ENCODE measurements around the gene ERO1A.
A peak's percentile ranks its signal among the peaks of the same experiment; 100 is the strongest.

The ERO1A gene

GRCh38 chr14:52694761-52695480, 437 bp downstream of the ERO1A start:
- DNase-seq: peak; percentile 14

DNA sequence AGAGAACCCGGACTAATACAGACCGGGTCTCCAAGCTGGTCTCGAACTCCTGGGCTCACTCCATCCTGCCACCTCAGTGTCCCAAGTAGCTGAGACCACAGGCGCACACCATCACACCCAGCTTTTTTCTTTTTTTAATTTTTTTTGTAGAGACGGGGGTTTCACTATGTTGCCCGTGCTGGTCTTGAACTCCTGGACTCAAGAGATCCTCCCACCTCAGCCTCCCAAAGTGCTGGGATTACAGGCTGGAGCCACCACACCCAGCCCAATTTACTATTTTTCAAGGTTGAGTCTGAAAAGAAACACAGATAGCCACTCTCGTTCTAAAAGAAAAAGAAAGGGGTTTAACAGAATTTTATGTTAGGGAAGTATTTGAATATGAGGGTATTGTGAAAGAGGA, 1.8 kb downstream of the ERO1A start:
- no peak for DNase-seq

GRCh38 chr14:52693036-52693435, 2.3 kb downstream of the ERO1A start:
- DNase-seq: no peak

DNA sequence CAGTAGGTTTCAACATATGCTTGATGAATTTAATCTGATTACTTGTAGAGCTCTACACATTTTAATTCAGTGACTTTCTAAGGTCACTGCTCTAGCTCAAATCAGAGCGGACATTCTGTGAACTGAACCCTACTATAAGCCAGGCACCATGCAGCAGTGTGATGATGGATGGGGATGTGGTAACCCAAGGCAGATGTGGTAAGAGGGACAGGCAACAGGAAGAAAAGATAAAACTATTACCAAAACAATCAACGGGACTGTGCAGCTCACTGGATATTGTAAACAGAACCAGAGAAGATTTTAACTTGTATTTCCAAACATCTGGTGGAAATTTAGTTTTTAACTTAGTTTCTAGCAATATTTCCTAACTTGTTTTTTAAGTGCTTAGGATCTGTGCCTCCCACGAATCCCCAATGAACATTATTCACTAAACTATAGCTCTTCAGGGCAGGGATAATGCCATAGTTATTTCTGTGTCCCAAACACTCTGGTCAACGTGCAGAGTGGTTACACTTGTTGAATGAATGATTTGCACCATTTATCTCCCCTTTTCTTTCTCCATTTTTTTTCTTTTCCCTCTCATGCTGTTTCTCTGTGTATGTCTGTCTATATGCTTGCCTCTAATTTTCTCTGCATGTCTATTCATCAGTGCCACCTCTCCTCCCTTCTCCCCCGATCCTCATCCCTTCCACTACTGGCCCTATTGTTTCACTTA, 3.0 kb downstream of the ERO1A start:
- no peak for DNase-seq

DNA sequence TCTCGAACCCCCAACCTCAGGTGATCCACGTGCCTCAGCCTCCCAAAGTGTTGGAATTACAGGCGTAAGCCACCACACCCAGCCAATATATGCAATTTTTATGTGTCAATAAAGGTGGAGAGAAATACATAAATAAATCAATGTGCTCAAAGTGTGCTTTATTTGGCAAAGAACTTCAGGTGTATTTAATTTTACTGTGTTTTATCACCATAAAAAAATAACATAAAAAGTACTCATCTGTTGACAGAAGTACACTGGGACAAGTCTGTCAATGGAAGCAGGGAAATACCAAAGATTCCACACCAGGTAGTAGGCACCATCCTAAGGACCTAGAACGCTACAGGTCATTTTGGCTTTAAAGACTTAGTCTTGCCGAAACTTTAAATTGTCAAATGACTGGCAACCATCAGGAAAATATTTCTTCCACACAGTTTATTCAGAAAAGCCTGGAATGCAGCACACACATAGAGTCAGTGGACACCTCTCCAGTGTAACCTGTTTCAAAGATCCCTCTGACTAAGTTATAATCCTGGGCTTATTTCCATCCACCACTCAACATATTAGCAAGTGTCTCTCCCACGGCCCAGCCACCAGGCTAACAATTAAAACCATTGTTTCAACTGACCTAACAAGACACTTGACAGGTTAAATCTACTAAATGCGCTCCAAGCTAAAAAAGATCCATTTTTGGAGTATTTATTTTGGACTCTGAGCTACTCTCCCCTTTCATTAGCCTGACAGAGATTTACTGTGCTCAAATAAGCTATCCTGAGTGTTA, 4.2 kb downstream of the ERO1A start:
- DNase-seq: no peak

DNA sequence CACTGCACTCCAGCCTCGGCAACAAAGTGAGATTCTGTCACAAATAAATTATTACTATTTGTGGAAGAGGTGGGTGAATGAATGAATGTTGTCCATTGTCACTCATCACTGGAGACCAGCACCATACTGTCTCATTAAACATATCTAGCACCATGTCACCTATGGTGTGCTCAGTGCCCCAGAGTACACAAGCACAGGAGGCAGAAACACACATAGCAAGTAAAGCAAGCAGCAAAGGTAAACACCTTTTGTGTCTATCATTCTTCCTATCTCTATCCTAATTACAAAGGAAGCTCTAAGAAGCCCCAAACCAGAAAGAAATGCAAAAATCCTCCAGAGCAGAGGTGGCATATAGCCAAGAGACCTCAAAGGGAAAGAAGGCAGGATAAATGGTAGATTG, 9.2 kb downstream of the ERO1A start:
- no peak for DNase-seq

GRCh38 chr14:52683985-52684520, 11.3 kb downstream of the ERO1A start:
- DNase-seq: no peak

GRCh38 chr14:52678591-52678990, 16.8 kb downstream of the ERO1A start:
- no peak for DNase-seq

DNA sequence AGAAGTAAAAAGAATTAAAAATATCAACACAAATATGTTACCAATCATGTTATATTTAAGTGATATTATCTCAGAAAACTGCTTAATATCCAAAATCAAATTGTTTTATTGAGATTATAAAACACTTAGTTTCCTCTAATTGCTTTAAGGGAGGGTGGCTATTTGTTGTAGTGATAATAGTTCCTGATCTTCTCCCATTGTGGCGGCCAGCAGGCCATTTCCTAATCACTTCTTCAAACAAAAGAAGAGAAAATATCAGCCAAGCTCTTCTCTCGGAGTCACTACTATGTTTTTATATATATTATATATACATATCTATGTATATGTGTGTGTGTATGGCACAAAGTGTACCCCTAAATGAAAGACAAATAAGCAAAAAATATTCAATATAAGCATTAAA, 31.5 kb downstream of the ERO1A start:
- DNase-seq: no peak

DNA sequence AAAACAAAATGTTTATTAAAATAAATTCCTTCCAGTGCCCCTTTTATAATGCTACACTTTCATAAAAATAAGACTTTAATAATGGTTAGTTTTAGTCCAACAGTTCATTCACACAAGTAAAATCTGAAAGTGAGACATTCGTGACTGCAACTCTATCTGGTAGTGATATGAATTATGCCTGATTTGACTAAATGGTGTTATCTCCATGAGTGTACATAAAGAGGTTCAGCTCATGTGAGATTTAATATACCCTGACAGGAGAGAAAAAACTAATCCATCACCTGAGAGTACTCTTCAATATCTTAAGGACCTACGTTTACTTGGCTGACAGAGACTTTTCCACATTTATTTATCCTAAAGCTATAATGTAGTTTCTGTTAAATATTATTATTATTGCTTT, 34.0 kb downstream of the ERO1A start:
- no peak for DNase-seq

DNA sequence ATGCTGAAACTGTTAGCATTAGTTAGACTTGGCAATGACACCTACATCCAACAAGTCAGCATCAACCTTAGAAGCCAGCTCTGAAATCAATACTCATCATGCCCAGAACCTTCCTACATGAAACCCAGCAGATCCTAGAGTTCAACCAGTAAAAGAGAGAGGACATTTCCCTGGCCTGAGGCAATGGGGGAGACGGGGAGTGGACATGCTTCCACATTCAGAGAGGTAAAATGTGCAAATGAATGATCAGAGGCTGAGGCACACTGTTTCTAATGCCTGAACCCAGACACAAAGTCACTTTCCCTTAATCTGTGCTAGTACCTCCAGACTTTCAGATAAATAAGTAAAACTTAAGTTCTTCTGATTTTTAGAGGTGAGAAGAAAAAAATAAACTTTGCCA, 34.5 kb downstream of the ERO1A start:
- no peak for DNase-seq

DNA sequence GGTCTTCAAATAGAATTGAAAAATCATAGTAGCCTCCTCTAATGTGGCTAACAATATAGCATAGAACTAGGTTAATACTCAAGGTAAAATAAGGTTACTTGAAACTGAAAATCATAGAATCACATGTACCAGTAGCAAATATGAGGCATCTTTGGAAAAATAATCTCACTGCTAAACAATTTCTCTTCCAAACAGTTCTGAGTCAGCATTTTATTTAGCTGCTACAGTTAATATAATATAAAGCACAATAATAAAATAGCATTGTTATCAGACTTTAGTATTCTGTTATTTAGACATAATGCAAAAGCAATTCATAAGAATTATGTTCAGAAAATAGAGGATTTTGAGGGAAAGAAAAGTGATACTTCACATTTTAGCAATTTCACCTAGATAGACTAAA, 35.0 kb downstream of the ERO1A start:
- DNase-seq: no peak

DNA sequence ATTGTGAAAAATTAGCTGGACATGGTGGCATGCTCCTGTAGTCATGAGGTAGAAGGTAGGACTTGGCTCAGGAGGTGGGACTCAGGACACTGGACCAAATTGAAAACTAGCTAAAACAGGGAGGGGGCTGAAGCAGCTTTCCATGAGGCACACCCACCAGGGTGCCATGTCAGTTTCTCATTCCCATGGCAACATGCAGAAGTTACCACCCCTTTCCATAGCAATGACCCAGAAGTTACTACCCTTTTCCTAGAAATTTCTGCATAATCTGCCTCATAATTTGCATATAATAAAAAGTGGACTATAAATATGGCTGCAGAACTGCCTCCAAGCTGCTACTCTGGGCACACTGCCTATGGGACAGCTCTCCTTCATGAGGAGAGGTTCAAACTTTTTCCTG, 38.5 kb downstream of the ERO1A start:
- DNase-seq: no peak

DNA sequence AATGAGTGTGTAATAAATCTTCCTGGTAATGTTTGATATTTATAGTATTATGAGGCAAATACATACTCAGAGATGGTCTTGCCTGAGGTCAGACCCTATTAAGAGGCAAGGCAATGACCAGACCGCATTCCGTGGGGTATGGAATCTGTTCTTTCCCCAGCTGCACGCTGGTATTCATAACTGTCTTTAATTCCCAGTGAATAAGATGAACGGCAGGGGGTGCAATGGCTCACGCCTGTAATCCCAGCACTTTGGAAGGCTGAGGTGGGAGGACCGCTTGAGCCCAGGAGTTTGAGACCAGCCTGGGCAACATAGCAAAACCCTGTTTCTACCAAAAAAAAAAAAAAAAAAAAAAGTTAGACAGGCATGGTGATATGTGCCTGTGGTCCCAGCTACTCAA, 44.6 kb downstream of the ERO1A start:
- no peak for DNase-seq

- DNase-seq: no peak
These were observed 45.8 kb downstream of the ERO1A start for GRCh38 chr14:52649511-52649910.

- DNase-seq: no peak
These were observed 53.6 kb downstream of the ERO1A start for GRCh38 chr14:52641745-52642144.

- no peak for DNase-seq
These were observed 55.2 kb downstream of the ERO1A start for GRCh38 chr14:52640137-52640536.

- DNase-seq: no peak
These were observed 75.7 kb downstream of the ERO1A start for GRCh38 chr14:52619687-52620086.

DNA sequence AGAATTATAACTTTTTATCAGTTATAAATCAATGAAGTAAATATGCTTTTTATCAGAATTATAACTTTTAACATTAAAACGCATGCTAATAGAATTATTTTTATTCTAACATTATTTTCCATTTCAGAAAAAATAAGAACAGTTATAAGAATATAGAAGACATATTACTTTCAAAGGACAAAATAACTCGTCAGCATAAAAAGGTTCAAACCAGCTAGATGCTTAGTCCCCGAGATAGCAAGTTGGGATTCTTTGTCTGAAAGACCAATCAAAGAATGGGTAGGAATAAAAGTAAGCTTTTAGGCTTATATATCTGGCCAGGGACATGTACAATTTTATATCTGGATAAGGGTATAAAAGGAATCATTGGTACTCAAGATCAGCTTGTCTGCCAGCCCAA, 76.8 kb downstream of the ERO1A start:
- no peak for DNase-seq

- no peak for DNase-seq
These were observed 85.2 kb downstream of the ERO1A start for GRCh38 chr14:52610187-52610586.

DNA sequence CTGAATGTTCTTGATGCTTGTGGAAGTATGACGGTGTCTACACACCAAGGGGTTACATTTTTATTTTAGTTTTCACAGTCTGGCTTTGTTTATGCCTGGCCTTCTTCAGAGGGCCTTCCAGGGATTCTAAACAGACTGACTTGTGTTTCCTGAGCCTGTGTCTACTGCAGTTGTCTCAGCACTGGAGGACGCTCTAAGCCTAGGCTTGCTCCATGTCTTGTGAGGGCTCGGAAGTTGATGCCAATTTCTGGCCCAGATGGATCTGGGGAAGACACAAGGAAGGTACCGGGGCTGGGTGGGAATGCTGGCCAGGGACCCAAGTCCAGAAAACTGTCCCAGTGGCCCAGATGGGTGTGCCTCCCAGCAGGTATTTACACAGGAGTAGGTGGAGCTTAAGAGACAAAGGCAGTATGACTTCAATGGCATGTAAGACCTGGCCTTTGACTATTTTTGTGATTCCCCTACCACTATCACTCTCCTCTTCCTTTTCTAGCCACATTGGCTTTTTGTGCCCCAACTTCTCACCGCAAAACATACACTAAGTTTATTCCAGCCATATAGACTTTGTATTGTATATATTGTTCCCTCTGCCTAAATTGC, 85.8 kb downstream of the ERO1A start:
- no peak for DNase-seq

DNA sequence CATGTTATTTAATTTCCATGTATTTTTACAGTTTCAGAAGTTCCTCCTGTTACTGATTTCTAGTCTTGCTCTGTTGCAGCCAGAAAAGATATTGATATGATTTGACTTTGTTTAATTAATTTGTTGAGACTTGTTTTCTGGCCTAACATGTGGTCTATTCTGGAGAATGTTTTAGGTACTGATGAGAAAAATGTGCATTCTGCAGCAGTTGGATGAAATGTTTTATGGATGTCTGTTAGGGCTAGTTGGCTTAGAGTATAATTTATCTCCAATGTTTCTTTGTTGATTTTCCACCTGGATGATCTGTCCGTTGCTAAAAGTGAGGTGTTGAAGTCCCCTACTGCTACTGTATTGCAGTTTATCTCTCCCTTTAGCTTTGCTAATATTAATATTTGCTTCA, 88.3 kb downstream of the ERO1A start:
- no peak for DNase-seq

DNA sequence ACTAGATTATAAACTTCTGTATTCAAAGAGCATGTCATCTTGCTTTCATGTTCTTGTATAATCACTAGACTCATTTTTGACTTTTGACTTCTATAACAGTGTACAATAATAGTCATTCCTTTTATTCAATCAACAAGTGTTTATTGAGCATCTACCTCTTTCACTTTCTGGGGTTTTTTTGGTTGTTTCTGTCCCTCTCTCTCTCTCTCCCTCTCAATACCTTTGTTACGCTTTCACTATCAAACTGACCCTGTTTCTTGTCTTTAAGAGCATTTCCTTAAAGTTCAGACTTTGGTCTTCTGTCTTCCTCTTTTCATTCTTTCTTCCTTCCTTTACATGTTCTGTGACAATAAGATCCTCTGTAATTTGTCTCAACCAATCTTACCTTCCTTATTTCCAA, 93.2 kb downstream of the ERO1A start:
- no peak for DNase-seq
